Osteoblast (primary cell): ENCODE measurements around the gene COL25A1. TPM values are rescaled to one million over a fixed set of nuclear protein-coding genes. Genes with fewer than 3 reads are reported as not detected.

Experiments used
- DNase-seq: peaks from one replicate; pipeline ENCODE4 v3.0.0; 2011; ENCODE audit warnings: low spot score, mixed read lengths; ENCODE audit not compliant: insufficient read length; ENCODE audit errors: missing footprints
- H2AFZ ChIP-seq: 2 replicates; pipeline ENCODE4 v1.6.0; 2011; ENCODE audit warnings: mild to moderate bottlenecking, low read length
- H3K27ac ChIP-seq: 2 replicates; pipeline ENCODE4 v1.5.1; 2011; ENCODE audit warnings: mild to moderate bottlenecking, low read depth, low read length, moderate library complexity
- H3K27me3 ChIP-seq: 2 replicates; pipeline ENCODE4 v1.6.0; 2012; ENCODE audit warnings: mild to moderate bottlenecking, control low read depth, inconsistent platforms, low read length, moderate library complexity; ENCODE audit not compliant: insufficient read depth
- H3K36me3 ChIP-seq: 2 replicates; pipeline ENCODE4 v1.5.1; 2011; ENCODE audit warnings: mild to moderate bottlenecking, low read length, control low read depth, moderate library complexity; ENCODE audit not compliant: insufficient read depth
- H3K4me1 ChIP-seq: 2 replicates; pipeline ENCODE4 v1.5.1; 2011; ENCODE audit warnings: mild to moderate bottlenecking, low read length, control low read depth, moderate library complexity; ENCODE audit not compliant: insufficient read depth
- H3K4me2 ChIP-seq: 2 replicates; pipeline ENCODE4 v1.6.0; 2011; ENCODE audit warnings: mild to moderate bottlenecking, low read length; ENCODE audit not compliant: insufficient read depth
- H3K4me3 ChIP-seq: fragments of 200-600 bp; sonication (generic); 3 replicates; pipeline ENCODE4 v1.5.1; 2012; ENCODE audit warnings: mild to moderate bottlenecking, low read length, inconsistent platforms; ENCODE audit not compliant: insufficient read depth
- H3K79me2 ChIP-seq: 2 replicates; pipeline ENCODE4 v1.6.0; 2012; ENCODE audit warnings: mild to moderate bottlenecking, low read length, control low read depth, inconsistent platforms; ENCODE audit not compliant: insufficient read depth
- H3K9me3 ChIP-seq: 2 replicates; pipeline ENCODE4 v1.5.1; 2011; ENCODE audit warnings: low read depth, low read length, control low read depth
- H4K20me1 ChIP-seq: 2 replicates; pipeline ENCODE4 v1.6.0; 2012; ENCODE audit warnings: mild to moderate bottlenecking, low read length, control low read depth; ENCODE audit not compliant: insufficient read depth
- CTCF ChIP-seq: IDR thresholded peaks from 2 replicates; pipeline ENCODE4 v1.5.1; 2011; ENCODE audit warnings: mild to moderate bottlenecking, low read depth, low read length, moderate library complexity; ENCODE audit errors: extremely low read depth
- total RNA-seq: library from RNA; depleted of rRNA; stranded (reverse); fragments of >200 nt; gene quantifications from 2 replicates; pipeline ENCODE4 v1.2.3, GENCODE V29; 2012

The COL25A1 gene
- total RNA-seq, 1 donor: 1.4 TPM

DNA sequence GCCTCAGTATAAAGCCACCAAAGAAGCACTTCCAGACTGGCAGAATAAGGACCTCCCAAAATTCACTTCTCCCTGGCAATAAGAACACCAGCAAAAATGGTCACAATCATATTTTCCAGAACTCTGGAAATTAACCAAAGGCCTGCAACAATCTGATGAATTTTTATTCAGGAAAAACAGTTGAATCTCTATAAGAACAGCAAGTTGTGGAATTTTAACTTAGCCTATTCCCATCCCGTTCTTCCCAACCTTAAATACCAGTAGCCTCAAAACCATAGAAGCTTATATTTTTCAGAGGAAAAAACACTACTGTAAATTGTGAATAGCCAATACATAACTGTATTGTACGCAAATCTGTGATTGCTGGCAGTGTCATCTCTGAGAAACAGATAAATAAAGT, 67.9 kb downstream of the COL25A1 start:
- Histone ChIP-seq H3K4me3 (no peak overlapping the region), H3K36me3 (no peaks in the 10 kb centered on the region), H3K27ac (no peak overlapping the region), H2AFZ (no peak overlapping the region), H3K79me2 (no peaks in the 10 kb centered on the region), H3K4me1 (no peaks in the 10 kb centered on the region), H3K9me3 (no peaks in the 10 kb centered on the region), H3K27me3 (no peaks in the 10 kb centered on the region), H3K4me2 (no peak overlapping the region), H4K20me1 (no peaks in the 10 kb centered on the region)
- no peak for TF ChIP-seq CTCF
- DNase-seq: no peak

DNA sequence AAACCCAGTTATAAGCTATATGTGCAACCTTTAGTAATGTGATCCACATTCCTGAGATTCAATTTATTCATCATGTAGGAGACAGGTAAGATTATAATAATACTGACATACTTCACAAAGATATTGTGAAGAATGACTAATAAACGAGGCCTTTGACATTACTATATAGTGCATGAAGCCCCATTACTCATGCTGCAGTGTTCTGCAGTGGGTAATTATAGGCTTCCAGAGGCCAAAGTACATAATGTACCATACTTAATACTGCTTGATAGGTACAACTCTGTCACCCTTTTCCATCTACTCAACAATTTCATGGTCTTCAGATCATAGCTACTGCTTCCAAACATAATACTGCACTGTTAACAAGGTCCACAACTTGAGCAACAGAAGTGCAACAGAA, 68.9 kb downstream of the COL25A1 start:
- no peak for DNase-seq
- Histone ChIP-seq H3K79me2 (no peaks in the 10 kb centered on the region), H3K4me2 (no peak overlapping the region), H3K27me3 (no peaks in the 10 kb centered on the region), H3K36me3 (no peaks in the 10 kb centered on the region), H2AFZ (no peak overlapping the region), H3K9me3 (no peaks in the 10 kb centered on the region), H4K20me1 (no peaks in the 10 kb centered on the region), H3K4me3 (no peak overlapping the region), H3K27ac (no peak overlapping the region), H3K4me1 (no peaks in the 10 kb centered on the region)
- TF ChIP-seq CTCF: no peak

DNA sequence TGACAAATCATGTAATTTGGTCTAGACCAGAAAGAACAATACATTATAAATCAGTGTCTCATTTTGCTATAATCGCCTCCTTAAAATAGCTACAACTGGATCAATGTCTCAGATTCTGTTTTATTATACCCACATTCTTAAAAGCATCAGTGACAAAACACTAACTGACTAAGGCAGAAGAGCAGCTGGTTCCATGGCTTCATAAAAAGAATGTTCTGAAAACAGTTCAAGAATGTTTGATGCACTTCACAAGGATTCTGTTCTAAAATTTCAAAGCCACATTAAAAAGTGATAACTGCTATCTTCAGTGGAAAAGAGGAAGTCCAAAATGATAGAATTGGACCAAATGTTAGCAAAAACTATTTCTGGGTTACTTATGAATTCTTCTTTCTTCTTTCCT, 69.8 kb downstream of the COL25A1 start:
- no peak for DNase-seq
- Histone ChIP-seq H3K27ac (no peak overlapping the region), H3K4me2 (no peak overlapping the region)

DNA sequence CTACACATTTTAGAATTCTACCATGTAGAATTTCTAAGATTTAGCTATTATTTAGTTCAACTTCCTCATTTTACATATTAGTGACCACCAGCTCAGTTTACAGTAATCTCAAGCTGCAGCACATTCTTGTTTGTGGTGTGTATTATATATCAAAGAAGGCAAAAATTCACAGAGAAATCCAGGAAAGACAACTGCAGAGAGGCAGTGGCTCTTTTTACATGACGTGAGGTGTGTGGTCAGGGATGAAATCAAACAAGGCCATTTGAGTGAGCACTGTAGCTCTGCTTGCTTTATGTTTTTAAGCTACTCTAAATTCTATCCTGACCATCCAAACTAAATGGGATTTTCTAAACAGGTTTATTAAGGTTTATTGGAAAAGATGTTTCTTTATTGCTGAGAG, 71.1 kb downstream of the COL25A1 start:
- no peaks in the 10 kb centered on the region for H3K36me3 ChIP-seq
- no peaks in the 10 kb centered on the region for H3K27me3 ChIP-seq
- no peak overlapping the region for H3K27ac ChIP-seq
- DNase-seq: no peak
- H2AFZ ChIP-seq: no peak overlapping the region
- no peak overlapping the region for H3K4me2 ChIP-seq
- H3K4me3 ChIP-seq: no peak overlapping the region
- H4K20me1 ChIP-seq: no peaks in the 10 kb centered on the region
- H3K9me3 ChIP-seq: no peaks in the 10 kb centered on the region
- no peaks in the 10 kb centered on the region for H3K4me1 ChIP-seq
- no peak for TF ChIP-seq CTCF
- no peaks in the 10 kb centered on the region for H3K79me2 ChIP-seq

More for the DNA sequence above, 69.8 kb downstream of the COL25A1 start:
- H3K4me1 ChIP-seq: no peaks in the 10 kb centered on the region
- TF ChIP-seq CTCF: no peak
- H3K36me3 ChIP-seq: no peaks in the 10 kb centered on the region
- H3K27me3 ChIP-seq: no peaks in the 10 kb centered on the region
- H3K79me2 ChIP-seq: no peaks in the 10 kb centered on the region
- H4K20me1 ChIP-seq: no peaks in the 10 kb centered on the region
- H3K4me3 ChIP-seq: no peak overlapping the region
- H3K9me3 ChIP-seq: no peaks in the 10 kb centered on the region
- no peak overlapping the region for H2AFZ ChIP-seq
